ENCODE measurements around the gene VAV2.
A peak's percentile ranks its signal among the peaks of the same experiment; 100 is the strongest.

The VAV2 gene

DNA sequence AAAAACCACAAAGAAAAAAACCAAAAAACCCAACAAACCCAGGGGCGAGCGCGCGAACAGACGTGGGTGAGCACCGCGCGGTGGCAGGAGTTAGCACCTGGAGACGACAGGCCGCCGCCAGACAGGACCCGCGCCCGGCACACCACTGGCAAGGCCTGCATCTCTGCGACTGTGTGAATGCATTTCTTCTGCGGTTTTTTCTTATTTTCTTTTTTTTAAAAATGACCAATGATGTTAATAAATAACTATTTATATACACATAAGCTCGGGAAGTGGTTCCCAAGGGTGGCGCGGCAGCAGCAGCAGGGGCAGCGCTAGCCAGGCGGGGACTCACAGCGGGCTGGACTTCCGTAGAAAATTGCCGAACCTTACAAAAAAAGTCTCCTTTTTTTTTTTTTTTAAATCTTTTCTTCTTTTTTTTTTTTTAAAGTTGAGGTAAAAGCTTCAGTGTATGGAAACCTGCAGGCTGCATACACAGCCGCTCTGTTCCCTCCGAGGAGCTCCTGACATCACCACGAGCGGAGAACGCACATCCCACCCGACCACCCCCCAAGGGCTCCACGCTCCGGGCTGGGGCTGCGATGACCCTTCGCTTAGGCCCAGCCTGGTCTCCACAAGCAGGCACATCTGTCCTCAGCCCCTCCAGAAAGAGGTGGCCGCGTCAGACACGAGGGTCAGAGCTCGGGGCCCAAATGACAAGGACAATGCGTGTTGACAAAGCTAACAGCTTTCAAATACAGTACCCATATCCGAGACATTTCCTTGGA lies 40.5 kb upstream of the VAV2 start:
- H3K4me1 ChIP-seq (ENCODE audit: control insufficient read depth, insufficient read depth, low read length) = no peaks in the 10 kb centered on the region
- H3K9ac ChIP-seq (ENCODE audit: low read length) = no peak overlapping the region
- H3K36me3 ChIP-seq (ENCODE audit: control insufficient read depth, insufficient read depth, low read length) = peaks cover 17% of the 10 kb centered on the region
- H3K9me3 ChIP-seq (ENCODE audit: control insufficient read depth, low read length) = no peaks in the 10 kb centered on the region
- no peaks in the 10 kb centered on the region for H3K27me3 ChIP-seq (ENCODE audit: control insufficient read depth, insufficient read depth, low read length)
- no peak overlapping the region for H3K4me3 ChIP-seq (ENCODE audit: low read length)

GRCh38 chr9:134031783-134032182 lies 39.7 kb upstream of the VAV2 start:
- Histone ChIP-seq H3K27me3 (ENCODE audit: control insufficient read depth, insufficient read depth, low read length) (no peaks in the 10 kb centered on the region), H3K9ac (ENCODE audit: low read length) (no peak overlapping the region), H3K36me3 (ENCODE audit: control insufficient read depth, insufficient read depth, low read length) (peaks cover 17% of the 10 kb centered on the region), H3K4me3 (ENCODE audit: low read length) (no peak overlapping the region), H3K9me3 (ENCODE audit: control insufficient read depth, low read length) (no peaks in the 10 kb centered on the region), H3K4me1 (ENCODE audit: control insufficient read depth, insufficient read depth, low read length) (no peaks in the 10 kb centered on the region)

DNA sequence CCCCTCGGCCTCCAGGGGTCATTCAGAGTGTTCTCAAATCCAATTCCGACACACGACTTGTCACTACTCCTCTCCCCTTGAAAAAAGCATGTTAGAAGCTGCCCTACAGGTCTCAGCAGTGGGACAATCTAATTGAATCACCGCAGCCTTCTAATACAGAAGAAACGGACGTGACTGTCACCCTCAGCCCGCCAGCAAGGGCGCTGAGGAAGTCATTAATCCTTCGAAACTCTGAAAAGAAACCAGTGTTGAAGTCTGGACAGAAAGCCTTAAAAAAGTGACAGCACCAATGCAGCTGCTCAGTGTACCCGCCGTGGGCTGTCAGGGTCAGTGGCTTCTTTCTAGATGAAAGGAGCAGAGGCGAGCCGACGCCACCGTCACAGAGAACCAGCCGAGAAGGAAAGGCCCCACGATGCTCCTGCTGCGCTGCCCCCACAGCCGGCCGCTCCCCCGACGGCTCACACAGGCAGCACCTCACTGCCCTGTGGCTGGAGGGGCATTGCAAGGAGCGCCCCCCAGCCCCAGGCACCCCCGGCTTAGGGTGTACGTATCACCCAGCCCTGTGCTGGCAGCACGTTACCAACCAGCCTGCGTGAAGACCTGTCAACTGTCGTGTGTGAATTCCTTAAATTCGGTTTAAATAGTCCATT lies 38.8 kb upstream of the VAV2 start:
- Histone ChIP-seq H3K27me3 (ENCODE audit: control insufficient read depth, insufficient read depth, low read length) (no peaks in the 10 kb centered on the region), H3K9me3 (ENCODE audit: control insufficient read depth, low read length) (no peaks in the 10 kb centered on the region), H3K9ac (ENCODE audit: low read length) (no peak overlapping the region), H3K36me3 (ENCODE audit: control insufficient read depth, insufficient read depth, low read length) (peaks cover 17% of the 10 kb centered on the region), H3K4me3 (ENCODE audit: low read length) (no peak overlapping the region), H3K4me1 (ENCODE audit: control insufficient read depth, insufficient read depth, low read length) (peaks cover 3% of the 10 kb centered on the region)

- Histone ChIP-seq H3K4me3 (ENCODE audit: low read length) (no peak overlapping the region), H3K36me3 (ENCODE audit: control insufficient read depth, insufficient read depth, low read length) (peaks cover 5% of the 10 kb centered on the region), H3K27me3 (ENCODE audit: control insufficient read depth, insufficient read depth, low read length) (no peaks in the 10 kb centered on the region), H3K4me1 (ENCODE audit: control insufficient read depth, insufficient read depth, low read length) (peaks cover 6% of the 10 kb centered on the region), H3K9me3 (ENCODE audit: control insufficient read depth, low read length) (no peaks in the 10 kb centered on the region), H3K9ac (ENCODE audit: low read length) (no peak overlapping the region)
These were observed 37.4 kb upstream of the VAV2 start for GRCh38 chr9:134029248-134030226.

DNA sequence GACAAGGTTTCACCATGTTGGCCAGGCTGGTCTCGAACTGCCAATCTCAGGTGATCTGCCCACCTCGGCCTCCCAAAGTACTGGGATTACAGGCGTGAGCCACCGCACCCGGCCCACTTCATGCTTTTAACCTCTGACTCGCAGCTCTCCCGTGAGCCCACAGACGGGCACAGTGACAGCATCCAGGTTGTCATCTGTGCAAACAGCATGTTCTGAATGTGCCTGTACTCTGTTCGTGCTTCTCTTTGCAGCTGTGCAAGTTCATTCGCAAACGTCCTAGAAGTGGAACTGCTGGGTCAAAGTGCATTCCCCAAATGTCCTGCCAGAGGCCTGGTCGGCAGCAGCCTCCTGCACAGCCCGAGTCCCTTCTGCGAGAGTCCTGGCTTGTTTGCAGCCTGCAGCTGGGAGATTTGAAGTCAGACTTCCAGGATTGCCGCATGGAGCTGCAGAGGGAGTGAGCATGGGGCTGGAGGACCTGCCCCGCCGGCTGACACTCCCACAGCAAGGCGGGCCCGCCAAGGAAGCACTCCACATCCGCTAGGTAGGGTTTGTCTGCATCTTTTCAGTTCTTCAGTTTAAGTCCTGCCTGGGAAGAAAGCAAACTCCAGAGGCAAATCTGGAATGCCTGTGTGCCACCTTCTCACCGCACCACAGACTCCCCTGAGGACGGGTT lies 36.6 kb upstream of the VAV2 start:
- H3K4me3 ChIP-seq (ENCODE audit: low read length) = no peak overlapping the region
- H3K4me1 ChIP-seq (ENCODE audit: control insufficient read depth, insufficient read depth, low read length) = peaks cover 6% of the 10 kb centered on the region
- H3K9ac ChIP-seq (ENCODE audit: low read length) = no peak overlapping the region
- H3K9me3 ChIP-seq (ENCODE audit: control insufficient read depth, low read length) = no peaks in the 10 kb centered on the region
- no peaks in the 10 kb centered on the region for H3K27me3 ChIP-seq (ENCODE audit: control insufficient read depth, insufficient read depth, low read length)
- peaks cover 4% of the 10 kb centered on the region for H3K36me3 ChIP-seq (ENCODE audit: control insufficient read depth, insufficient read depth, low read length)

- H3K9ac ChIP-seq (ENCODE audit: low read length) = no peak overlapping the region
- no peaks in the 10 kb centered on the region for H3K27me3 ChIP-seq (ENCODE audit: control insufficient read depth, insufficient read depth, low read length)
- peaks cover 6% of the 10 kb centered on the region for H3K4me1 ChIP-seq (ENCODE audit: control insufficient read depth, insufficient read depth, low read length)
- no peaks in the 10 kb centered on the region for H3K9me3 ChIP-seq (ENCODE audit: control insufficient read depth, low read length)
- H3K36me3 ChIP-seq (ENCODE audit: control insufficient read depth, insufficient read depth, low read length) = peaks cover 3% of the 10 kb centered on the region
- no peak overlapping the region for H3K4me3 ChIP-seq (ENCODE audit: low read length)
These were observed 36.0 kb upstream of the VAV2 start for GRCh38 chr9:134028076-134028475.

GRCh38 chr9:134027561-134027960 lies 35.4 kb upstream of the VAV2 start:
- no peaks in the 10 kb centered on the region for H3K36me3 ChIP-seq (ENCODE audit: control insufficient read depth, insufficient read depth, low read length)

GRCh38 chr9:134026981-134027380 lies 34.9 kb upstream of the VAV2 start:
- Histone ChIP-seq H3K9ac (ENCODE audit: low read length) (no peak overlapping the region), H3K36me3 (ENCODE audit: control insufficient read depth, insufficient read depth, low read length) (no peaks in the 10 kb centered on the region), H3K4me1 (ENCODE audit: control insufficient read depth, insufficient read depth, low read length) (peaks cover 6% of the 10 kb centered on the region), H3K27me3 (ENCODE audit: control insufficient read depth, insufficient read depth, low read length) (no peaks in the 10 kb centered on the region), H3K9me3 (ENCODE audit: control insufficient read depth, low read length) (no peaks in the 10 kb centered on the region), H3K4me3 (ENCODE audit: low read length) (no peak overlapping the region)

More at GRCh38 chr9:134027561-134027960, 35.4 kb upstream of the VAV2 start:
- H3K9me3 ChIP-seq (ENCODE audit: control insufficient read depth, low read length) = no peaks in the 10 kb centered on the region
- no peak overlapping the region for H3K4me3 ChIP-seq (ENCODE audit: low read length)
- no peaks in the 10 kb centered on the region for H3K27me3 ChIP-seq (ENCODE audit: control insufficient read depth, insufficient read depth, low read length)
- H3K9ac ChIP-seq (ENCODE audit: low read length) = no peak overlapping the region
- H3K4me1 ChIP-seq (ENCODE audit: control insufficient read depth, insufficient read depth, low read length) = peaks cover 6% of the 10 kb centered on the region

- peaks cover 6% of the 10 kb centered on the region for H3K4me1 ChIP-seq (ENCODE audit: control insufficient read depth, insufficient read depth, low read length)
- H3K9ac ChIP-seq (ENCODE audit: low read length) = no peak overlapping the region
- no peaks in the 10 kb centered on the region for H3K36me3 ChIP-seq (ENCODE audit: control insufficient read depth, insufficient read depth, low read length)
- H3K27me3 ChIP-seq (ENCODE audit: control insufficient read depth, insufficient read depth, low read length) = no peaks in the 10 kb centered on the region
- no peak overlapping the region for H3K4me3 ChIP-seq (ENCODE audit: low read length)
- H3K9me3 ChIP-seq (ENCODE audit: control insufficient read depth, low read length) = no peaks in the 10 kb centered on the region
These were observed 34.5 kb upstream of the VAV2 start for GRCh38 chr9:134026581-134026980.

- Histone ChIP-seq H3K36me3 (ENCODE audit: control insufficient read depth, insufficient read depth, low read length) (no peaks in the 10 kb centered on the region), H3K9me3 (ENCODE audit: control insufficient read depth, low read length) (no peaks in the 10 kb centered on the region), H3K27me3 (ENCODE audit: control insufficient read depth, insufficient read depth, low read length) (no peaks in the 10 kb centered on the region), H3K4me3 (ENCODE audit: low read length) (peak overlapping the region; percentile 41), H3K9ac (ENCODE audit: low read length) (peak overlapping the region; percentile 64), H3K4me1 (ENCODE audit: control insufficient read depth, insufficient read depth, low read length) (peaks cover 6% of the 10 kb centered on the region)
These were observed 33.8 kb upstream of the VAV2 start for GRCh38 chr9:134025606-134026541.

Data from mucosa of stomach (tissue), 1 donor.